A673 (cell line): ENCODE results near the gene NAXE. TPM values are rescaled to one million over a fixed set of nuclear protein-coding genes. Genes with fewer than 3 reads are reported as not detected.

ENCODE experiments used
- BruUV-seq: library from RNA; stranded (reverse); fragments of 400-500 nt; replicated peaks from 2 replicates; lab custom pipeline; 2021; lab: Mats Ljungman, UMichigan
- CTCF ChIA-PET: fragments of 300-600 bp; sonication (Branson Sonifier 250); formaldehyde crosslinking; loops from one replicate; lab custom pipeline; 2022; ENCODE audit warnings: antibody characterized with exemption; lab: Charles Lee
- POLR2A ChIA-PET: fragments of 300-600 bp; sonication (Branson Sonifier 250); formaldehyde crosslinking; loops from one replicate; lab custom pipeline; 2022; ENCODE audit warnings: antibody characterized with exemption; ENCODE audit not compliant: low non-redundant PET; lab: Charles Lee
- DNase-seq: peaks from one replicate; pipeline ENCODE4 v3.0.0-alpha.2; 2015; ENCODE audit warnings: low spot score
- H3K27ac ChIP-seq: fragments of 200-600 bp; sonication (generic); 2 replicates; pipeline ENCODE4 v1.5.1; 2016; ENCODE audit warnings: mixed run types, low read depth, mild to moderate bottlenecking, mixed read lengths, antibody characterized with exemption, low read length; ENCODE audit not compliant: poor library complexity, severe bottlenecking
- H3K27me3 ChIP-seq: fragments of 200-600 bp; sonication (generic); replicated peaks from 2 replicates; pipeline ENCODE4 v1.6.1; 2017; ENCODE audit warnings: mixed run types, low read depth, mild to moderate bottlenecking, mixed read lengths, antibody characterized with exemption, low read length; ENCODE audit not compliant: insufficient read depth, poor library complexity
- H3K36me3 ChIP-seq: fragments of 200-600 bp; sonication (generic); 2 replicates; pipeline ENCODE4 v1.6.1; 2016; ENCODE audit warnings: mixed run types, mild to moderate bottlenecking, mixed read lengths, antibody characterized with exemption, low read length; ENCODE audit not compliant: insufficient read depth, poor library complexity, severe bottlenecking
- H3K4me1 ChIP-seq: fragments of 200-600 bp; sonication (generic); 2 replicates; pipeline ENCODE4 v1.6.1; 2017; ENCODE audit warnings: mixed run types, mild to moderate bottlenecking, mixed read lengths, antibody characterized with exemption, low read length; ENCODE audit not compliant: insufficient read depth, poor library complexity, severe bottlenecking
- H3K4me3 ChIP-seq: fragments of 200-600 bp; sonication (generic); 2 replicates; pipeline ENCODE4 v1.5.1; 2016; ENCODE audit warnings: low read depth, mixed run types, mild to moderate bottlenecking, mixed read lengths, low read length; ENCODE audit not compliant: poor library complexity, severe bottlenecking
- H3K9me3 ChIP-seq: fragments of 200-600 bp; sonication (generic); 2 replicates; pipeline ENCODE4 v1.6.1; 2016; ENCODE audit warnings: mixed run types, low read depth, mild to moderate bottlenecking, mixed read lengths, antibody characterized with exemption, low read length; ENCODE audit not compliant: poor library complexity, severe bottlenecking
- CTCF ChIP-seq: fragments of 300-800, 200-600 bp; sonication (generic); conservative IDR thresholded peaks from 2 replicates; pipeline ENCODE4 v1.5.1; 2017; ENCODE audit warnings: low read depth, mild to moderate bottlenecking, antibody characterized with exemption, low read length, moderate library complexity, mixed read lengths
- EZH2 ChIP-seq: fragments of 200-600 bp; sonication (generic); IDR thresholded peaks from 2 replicates; pipeline ENCODE4 v1.6.1; 2017; ENCODE audit warnings: borderline replicate concordance, low read depth, mild to moderate bottlenecking, mixed read lengths, antibody characterized with exemption, low read length; ENCODE audit not compliant: poor library complexity, severe bottlenecking
- intact Hi-C: fragments of 100-400 bp; cut with micrococcal nuclease; formaldehyde crosslinking; loops from one replicate; pipeline ENCODE4 v1.10.0; 2022; ENCODE audit not compliant: unreplicated experiment
- total RNA-seq: library from RNA; stranded (reverse); gene quantifications from 2 replicates; pipeline ENCODE4 v1.2.3, GENCODE V29; 2021

NAXE gene
- total RNA-seq, 1 experiment from 2014 or later: 125 TPM

- Histone ChIP-seq H3K36me3 (no peaks in the 10 kb centered on the region), H3K4me3 (no peak overlapping the region), H3K27ac (no peak overlapping the region), H3K4me1 (peaks cover 4% of the 10 kb centered on the region), H3K27me3 (peaks cover 98% of the 10 kb centered on the region), H3K9me3 (no peaks in the 10 kb centered on the region)
- intact Hi-C loops: no loop called here
- TF ChIP-seq CTCF: no peak
- TF ChIP-seq EZH2: no peak
- BruUV-seq: no TSS peak
- DNase-seq: no peak
- ChIA-PET CTCF (no interaction called here), POLR2A (no interaction called here)
Observed at GRCh38 chr1:156643049-156643777, 51.6 kb downstream of the NAXE start.

- peaks cover 100% of the 10 kb centered on the region for H3K27me3 ChIP-seq
- no peaks in the 10 kb centered on the region for H3K9me3 ChIP-seq
- TF ChIP-seq CTCF: no peak
- no peak for TF ChIP-seq EZH2
- intact Hi-C loops: no loop called here
- H3K4me1 ChIP-seq: peaks cover 4% of the 10 kb centered on the region
- DNase-seq: no peak
- no peak overlapping the region for H3K4me3 ChIP-seq
- no TSS peak for BruUV-seq
- ChIA-PET CTCF (no interaction called here), POLR2A (no interaction called here)
- H3K27ac ChIP-seq: no peak overlapping the region
- no peaks in the 10 kb centered on the region for H3K36me3 ChIP-seq
Observed at GRCh38 chr1:156643778-156644092, 52.2 kb downstream of the NAXE start.

Other genes with a start within 250 kb of the NAXE start
- gene RHBG, start 222.6 kb upstream of the NAXE start, total RNA-seq: not detected in 2 replicates
- gene MEF2D, start 91.0 kb upstream of the NAXE start, total RNA-seq: 18.3 and 21.8 TPM in 2 replicates
- gene IQGAP3, start 19.2 kb upstream of the NAXE start, total RNA-seq: 35.3 and 37.5 TPM in 2 replicates
- gene TTC24, start 12.1 kb upstream of the NAXE start, total RNA-seq: not detected in 2 replicates
- gene GPATCH4, start 9.7 kb downstream of the NAXE start, total RNA-seq: 66.8 and 84.2 TPM in 2 replicates
- gene HAPLN2, start 27.6 kb downstream of the NAXE start, total RNA-seq: not detected in 2 replicates
- not detected in 2 replicates for gene BCAN, start 50.3 kb downstream of the NAXE start, total RNA-seq
- gene NES, start 85.6 kb downstream of the NAXE start, total RNA-seq: 8.7 and 12.3 TPM in 2 replicates
- 1.1 and 4.0 TPM in 2 replicates for gene CRABP2, start 113.8 kb downstream of the NAXE start, total RNA-seq
- gene METTL25B, start 136.7 kb downstream of the NAXE start, total RNA-seq: 20.2 TPM in 2 replicates
- gene ISG20L2, start 137.0 kb downstream of the NAXE start, total RNA-seq: 45.7 and 46.5 TPM in 2 replicates
- gene MRPL24, start 149.3 kb downstream of the NAXE start, total RNA-seq: 85.7 and 92.9 TPM in 2 replicates
- 477 and 536 TPM in 2 replicates for gene HDGF, start 159.9 kb downstream of the NAXE start, total RNA-seq
- gene PRCC, start 175.8 kb downstream of the NAXE start, total RNA-seq: 121 and 125 TPM in 2 replicates
- gene SH2D2A, start 225.1 kb downstream of the NAXE start, total RNA-seq: 3.5 and 6.0 TPM in 2 replicates